WTC11 (cell line): ENCODE results near the gene COIL.

ENCODE experiments used
- CBFB ChIP-seq: sonication (generic); formaldehyde crosslinking; IDR thresholded peaks from 2 replicates; pipeline ENCODE4 v1.8.1; 2022; ENCODE audit warnings: mild to moderate bottlenecking, low read depth, missing genetic modification reagents
- TP53 ChIP-seq: sonication (generic); formaldehyde crosslinking; IDR thresholded peaks from 2 replicates; pipeline ENCODE4 v1.8.1; 2023; ENCODE audit warnings: mild to moderate bottlenecking, missing genetic modification reagents
- ZNF138 ChIP-seq: sonication (generic); formaldehyde crosslinking; conservative IDR thresholded peaks from 2 replicates; pipeline ENCODE4 v1.8.1; 2022; ENCODE audit warnings: mild to moderate bottlenecking, moderate library complexity, missing genetic modification reagents
- TF ChIP-seq, protein P1 (sequence below): sonication (generic); formaldehyde crosslinking; conservative IDR thresholded peaks from 2 replicates; pipeline ENCODE4 v1.8.1; 2022; ENCODE audit warnings: mild to moderate bottlenecking, missing genetic modification reagents
- TF ChIP-seq, protein P2 (sequence below): sonication (generic); formaldehyde crosslinking; IDR thresholded peaks from 2 replicates; pipeline ENCODE4 v1.8.0; 2022; ENCODE audit warnings: mild to moderate bottlenecking, missing genetic modification reagents
- TF ChIP-seq, protein P3 (sequence below): fragments of 200-600 bp; IDR thresholded peaks from 2 replicates; pipeline ENCODE4 v1.8.0; 2022; ENCODE audit warnings: antibody characterized with exemption
- TF ChIP-seq, protein P4 (sequence below): sonication (generic); formaldehyde crosslinking; IDR thresholded peaks from 2 replicates; pipeline ENCODE4 v1.8.1; 2022; ENCODE audit warnings: mild to moderate bottlenecking, moderate library complexity, missing genetic modification reagents

DNA sequence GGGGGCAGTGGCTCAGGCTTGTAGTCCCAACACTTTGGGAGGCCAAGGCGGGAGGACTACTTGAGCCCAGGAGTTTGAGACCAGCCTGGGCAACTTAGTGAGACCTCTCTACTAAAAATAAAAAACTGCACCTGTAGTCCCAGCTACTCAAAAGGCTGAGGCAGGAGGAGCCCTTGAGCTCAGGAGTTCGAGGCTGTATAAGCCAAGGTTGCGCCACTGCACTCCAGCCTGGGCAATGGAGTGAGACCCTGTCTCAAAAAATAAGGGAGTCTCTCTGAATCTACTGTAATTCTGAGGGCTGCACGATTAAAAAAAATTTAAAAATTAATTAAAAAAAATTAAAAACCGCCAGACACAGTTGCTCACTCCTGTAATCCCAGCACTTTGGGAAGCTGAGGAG lies 3.9 kb downstream of the COIL start:
- TF ChIP-seq CBFB (CRISPR knock-in tag), result no peak
- TF ChIP-seq, protein P1, sequence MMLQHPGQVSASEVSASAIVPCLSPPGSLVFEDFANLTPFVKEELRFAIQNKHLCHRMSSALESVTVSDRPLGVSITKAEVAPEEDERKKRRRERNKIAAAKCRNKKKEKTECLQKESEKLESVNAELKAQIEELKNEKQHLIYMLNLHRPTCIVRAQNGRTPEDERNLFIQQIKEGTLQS, result no peak
- TF ChIP-seq, protein P2, sequence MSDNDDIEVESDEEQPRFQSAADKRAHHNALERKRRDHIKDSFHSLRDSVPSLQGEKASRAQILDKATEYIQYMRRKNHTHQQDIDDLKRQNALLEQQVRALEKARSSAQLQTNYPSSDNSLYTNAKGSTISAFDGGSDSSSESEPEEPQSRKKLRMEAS (CRISPR knock-in tag), result no peak
- TF ChIP-seq ZNF138, result no peak
- TF ChIP-seq, protein P3, sequence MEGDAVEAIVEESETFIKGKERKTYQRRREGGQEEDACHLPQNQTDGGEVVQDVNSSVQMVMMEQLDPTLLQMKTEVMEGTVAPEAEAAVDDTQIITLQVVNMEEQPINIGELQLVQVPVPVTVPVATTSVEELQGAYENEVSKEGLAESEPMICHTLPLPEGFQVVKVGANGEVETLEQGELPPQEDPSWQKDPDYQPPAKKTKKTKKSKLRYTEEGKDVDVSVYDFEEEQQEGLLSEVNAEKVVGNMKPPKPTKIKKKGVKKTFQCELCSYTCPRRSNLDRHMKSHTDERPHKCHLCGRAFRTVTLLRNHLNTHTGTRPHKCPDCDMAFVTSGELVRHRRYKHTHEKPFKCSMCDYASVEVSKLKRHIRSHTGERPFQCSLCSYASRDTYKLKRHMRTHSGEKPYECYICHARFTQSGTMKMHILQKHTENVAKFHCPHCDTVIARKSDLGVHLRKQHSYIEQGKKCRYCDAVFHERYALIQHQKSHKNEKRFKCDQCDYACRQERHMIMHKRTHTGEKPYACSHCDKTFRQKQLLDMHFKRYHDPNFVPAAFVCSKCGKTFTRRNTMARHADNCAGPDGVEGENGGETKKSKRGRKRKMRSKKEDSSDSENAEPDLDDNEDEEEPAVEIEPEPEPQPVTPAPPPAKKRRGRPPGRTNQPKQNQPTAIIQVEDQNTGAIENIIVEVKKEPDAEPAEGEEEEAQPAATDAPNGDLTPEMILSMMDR, result no peak
- TF ChIP-seq, protein P4, sequence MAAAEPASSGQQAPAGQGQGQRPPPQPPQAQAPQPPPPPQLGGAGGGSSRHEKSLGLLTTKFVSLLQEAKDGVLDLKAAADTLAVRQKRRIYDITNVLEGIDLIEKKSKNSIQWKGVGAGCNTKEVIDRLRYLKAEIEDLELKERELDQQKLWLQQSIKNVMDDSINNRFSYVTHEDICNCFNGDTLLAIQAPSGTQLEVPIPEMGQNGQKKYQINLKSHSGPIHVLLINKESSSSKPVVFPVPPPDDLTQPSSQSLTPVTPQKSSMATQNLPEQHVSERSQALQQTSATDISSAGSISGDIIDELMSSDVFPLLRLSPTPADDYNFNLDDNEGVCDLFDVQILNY (CRISPR knock-in tag), result no peak
- no peak for TF ChIP-seq TP53
